A673 (cell line): ENCODE data around the gene CACHD1.

Experiments
- EZH2 ChIP-seq: fragments of 200-600 bp; sonication (generic); IDR thresholded peaks from 2 replicates; pipeline ENCODE4 v1.6.1; 2017; ENCODE audit warnings: borderline replicate concordance, low read depth, mild to moderate bottlenecking, mixed read lengths, antibody characterized with exemption, low read length; ENCODE audit not compliant: poor library complexity, severe bottlenecking
- TF ChIP-seq, protein P1 (sequence below): fragments of 300-800, 200-600 bp; sonication (generic); conservative IDR thresholded peaks from 2 replicates; pipeline ENCODE4 v1.5.1; 2017; ENCODE audit warnings: low read depth, mild to moderate bottlenecking, antibody characterized with exemption, low read length, moderate library complexity, mixed read lengths

DNA sequence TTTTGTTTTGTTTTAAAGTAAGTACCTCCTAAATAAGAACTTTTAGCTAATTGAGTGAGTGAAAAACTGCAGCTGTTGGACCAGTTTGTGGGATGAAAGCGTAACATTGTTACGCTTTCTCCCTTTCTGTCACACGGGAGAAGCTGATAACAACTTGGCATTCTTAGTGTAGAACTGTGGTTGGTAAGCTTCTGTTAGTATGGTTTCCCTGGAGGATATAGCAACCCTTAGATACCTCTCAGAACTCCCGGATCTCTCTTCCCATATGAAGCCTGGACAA, 98.2 kb downstream of the CACHD1 start:
- TF ChIP-seq, protein P1, sequence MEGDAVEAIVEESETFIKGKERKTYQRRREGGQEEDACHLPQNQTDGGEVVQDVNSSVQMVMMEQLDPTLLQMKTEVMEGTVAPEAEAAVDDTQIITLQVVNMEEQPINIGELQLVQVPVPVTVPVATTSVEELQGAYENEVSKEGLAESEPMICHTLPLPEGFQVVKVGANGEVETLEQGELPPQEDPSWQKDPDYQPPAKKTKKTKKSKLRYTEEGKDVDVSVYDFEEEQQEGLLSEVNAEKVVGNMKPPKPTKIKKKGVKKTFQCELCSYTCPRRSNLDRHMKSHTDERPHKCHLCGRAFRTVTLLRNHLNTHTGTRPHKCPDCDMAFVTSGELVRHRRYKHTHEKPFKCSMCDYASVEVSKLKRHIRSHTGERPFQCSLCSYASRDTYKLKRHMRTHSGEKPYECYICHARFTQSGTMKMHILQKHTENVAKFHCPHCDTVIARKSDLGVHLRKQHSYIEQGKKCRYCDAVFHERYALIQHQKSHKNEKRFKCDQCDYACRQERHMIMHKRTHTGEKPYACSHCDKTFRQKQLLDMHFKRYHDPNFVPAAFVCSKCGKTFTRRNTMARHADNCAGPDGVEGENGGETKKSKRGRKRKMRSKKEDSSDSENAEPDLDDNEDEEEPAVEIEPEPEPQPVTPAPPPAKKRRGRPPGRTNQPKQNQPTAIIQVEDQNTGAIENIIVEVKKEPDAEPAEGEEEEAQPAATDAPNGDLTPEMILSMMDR: no peak
- no peak for TF ChIP-seq EZH2
